HL-60 (cell line): ENCODE measurements around the gene CDKL4.

ENCODE experiments used
- GABPA ChIP-seq: IDR thresholded peaks from 2 replicates; pipeline ENCODE4 v1.6.1; 2012; ENCODE audit warnings: low read depth
- POLR2AphosphoS5 ChIP-seq: IDR thresholded peaks from 2 replicates; pipeline ENCODE4 v1.6.1; 2012; ENCODE audit warnings: low read depth
- SPI1 ChIP-seq: IDR thresholded peaks from 2 replicates; pipeline ENCODE4 v1.6.1; 2012; ENCODE audit warnings: low read depth, mild to moderate bottlenecking, borderline replicate concordance
- TF ChIP-seq, protein P1 (sequence below): IDR thresholded peaks from one replicate; pipeline ENCODE4 v1.5.1; 2011; ENCODE audit warnings: low read length, control low read depth, inconsistent platforms; ENCODE audit not compliant: insufficient read depth

DNA sequence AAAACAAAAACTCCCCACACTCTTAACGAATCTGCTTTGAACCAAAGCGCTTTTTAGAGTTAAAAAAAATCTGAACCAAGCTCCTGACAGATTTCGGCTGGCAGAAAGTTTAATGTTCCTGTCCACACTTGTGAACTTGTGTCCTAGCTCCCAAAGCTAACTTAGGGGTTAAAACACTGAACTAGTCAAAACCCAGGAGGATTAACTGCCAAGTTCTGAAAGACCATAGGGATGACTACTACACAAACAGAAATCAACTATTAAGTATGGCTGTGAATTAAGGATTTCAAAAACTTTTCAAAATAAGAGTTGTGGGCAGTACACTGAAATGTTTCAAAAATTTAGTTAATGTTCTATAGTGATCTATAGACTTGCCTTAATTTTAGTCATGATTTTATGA, 26.2 kb upstream of the CDKL4 start:
- TF ChIP-seq, protein P1, sequence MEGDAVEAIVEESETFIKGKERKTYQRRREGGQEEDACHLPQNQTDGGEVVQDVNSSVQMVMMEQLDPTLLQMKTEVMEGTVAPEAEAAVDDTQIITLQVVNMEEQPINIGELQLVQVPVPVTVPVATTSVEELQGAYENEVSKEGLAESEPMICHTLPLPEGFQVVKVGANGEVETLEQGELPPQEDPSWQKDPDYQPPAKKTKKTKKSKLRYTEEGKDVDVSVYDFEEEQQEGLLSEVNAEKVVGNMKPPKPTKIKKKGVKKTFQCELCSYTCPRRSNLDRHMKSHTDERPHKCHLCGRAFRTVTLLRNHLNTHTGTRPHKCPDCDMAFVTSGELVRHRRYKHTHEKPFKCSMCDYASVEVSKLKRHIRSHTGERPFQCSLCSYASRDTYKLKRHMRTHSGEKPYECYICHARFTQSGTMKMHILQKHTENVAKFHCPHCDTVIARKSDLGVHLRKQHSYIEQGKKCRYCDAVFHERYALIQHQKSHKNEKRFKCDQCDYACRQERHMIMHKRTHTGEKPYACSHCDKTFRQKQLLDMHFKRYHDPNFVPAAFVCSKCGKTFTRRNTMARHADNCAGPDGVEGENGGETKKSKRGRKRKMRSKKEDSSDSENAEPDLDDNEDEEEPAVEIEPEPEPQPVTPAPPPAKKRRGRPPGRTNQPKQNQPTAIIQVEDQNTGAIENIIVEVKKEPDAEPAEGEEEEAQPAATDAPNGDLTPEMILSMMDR, result no peak
- TF ChIP-seq POLR2AphosphoS5 (no peak), GABPA (no peak), SPI1 (no peak)
